Renal pelvis (tissue), 4 donors: ENCODE measurements around the gene NLRP3. TPM values are rescaled to one million over a fixed set of nuclear protein-coding genes. Genes with fewer than 3 reads are reported as not detected.
A peak's percentile ranks its signal among the peaks of the same experiment; 100 is the strongest.
"Not testable (repeated sequence)": the region's sequence is repeated elsewhere in the genome, so short reads cannot be mapped to it uniquely, and the experiment has no call there.

ENCODE experiments used
- DNase-seq: peaks from one replicate; pipeline ENCODE4 v3.0.0-alpha.2; 2013
- polyA plus RNA-seq, 3 donors: library from polyadenylated mRNA; unstranded; fragments of 120-200 nt; gene quantifications; one replicate each; pipeline ENCODE4 v1.2.1, GENCODE V29; 2013; ENCODE audit not compliant: insufficient read length in 3 of 3

NLRP3 gene
- polyA plus RNA-seq, 3 donors, result 0.83 to 0.94 (median 0.88) TPM

GRCh38 chr1:247390116-247390791 is 25.7 kb upstream of the NLRP3 start:
- peak; percentile 81 for DNase-seq

- DNase-seq, result no peak
Measured at GRCh38 chr1:247390996-247391395, 25.0 kb upstream of the NLRP3 start.

DNA sequence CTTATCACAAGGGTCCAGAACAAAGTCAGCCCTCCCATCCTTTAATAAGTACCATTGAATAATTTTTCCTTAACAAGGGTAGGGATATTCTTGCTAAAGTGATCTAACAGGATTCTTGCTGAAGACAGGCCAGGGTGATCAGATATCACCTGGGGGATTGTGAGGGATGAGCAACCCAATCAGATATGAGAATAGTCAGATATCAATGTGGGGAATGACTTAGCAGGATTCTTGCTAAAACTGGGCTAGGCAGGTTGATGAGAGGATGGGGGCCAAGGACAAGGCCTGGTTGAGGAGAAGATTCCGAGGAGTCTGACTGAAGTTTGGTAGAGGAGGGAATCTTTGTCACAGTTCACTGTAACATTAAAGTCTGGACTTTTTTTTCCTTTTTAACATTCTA is 23.9 kb upstream of the NLRP3 start:
- no peak for DNase-seq

DNA sequence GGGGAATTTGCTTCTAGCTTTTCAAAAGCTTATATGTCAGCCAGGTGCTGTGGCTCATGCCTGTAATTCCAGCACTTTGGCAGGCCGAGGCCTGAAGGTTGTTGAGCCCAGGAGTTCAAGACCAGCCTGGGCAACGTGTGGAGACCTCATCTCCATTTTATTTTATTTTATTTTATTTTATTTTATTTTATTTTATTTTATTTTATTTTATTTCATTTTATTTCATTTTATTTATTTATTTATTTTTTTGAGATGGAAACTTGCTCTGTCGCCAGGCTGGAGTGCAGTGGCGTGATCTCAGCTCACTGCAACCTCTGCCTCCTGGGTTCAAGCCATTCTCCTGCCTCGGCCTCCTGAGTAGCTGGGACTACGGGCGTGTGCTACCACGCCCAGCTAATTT is 20.9 kb upstream of the NLRP3 start:
- not testable (repeated sequence) for DNase-seq

- DNase-seq, result no peak
Measured at GRCh38 chr1:247400685-247401084, 15.3 kb upstream of the NLRP3 start.

GRCh38 chr1:247401310-247402119 is 14.5 kb upstream of the NLRP3 start:
- DNase-seq, result no peak

GRCh38 chr1:247402120-247402675 is 13.8 kb upstream of the NLRP3 start:
- DNase-seq, result no peak

DNA sequence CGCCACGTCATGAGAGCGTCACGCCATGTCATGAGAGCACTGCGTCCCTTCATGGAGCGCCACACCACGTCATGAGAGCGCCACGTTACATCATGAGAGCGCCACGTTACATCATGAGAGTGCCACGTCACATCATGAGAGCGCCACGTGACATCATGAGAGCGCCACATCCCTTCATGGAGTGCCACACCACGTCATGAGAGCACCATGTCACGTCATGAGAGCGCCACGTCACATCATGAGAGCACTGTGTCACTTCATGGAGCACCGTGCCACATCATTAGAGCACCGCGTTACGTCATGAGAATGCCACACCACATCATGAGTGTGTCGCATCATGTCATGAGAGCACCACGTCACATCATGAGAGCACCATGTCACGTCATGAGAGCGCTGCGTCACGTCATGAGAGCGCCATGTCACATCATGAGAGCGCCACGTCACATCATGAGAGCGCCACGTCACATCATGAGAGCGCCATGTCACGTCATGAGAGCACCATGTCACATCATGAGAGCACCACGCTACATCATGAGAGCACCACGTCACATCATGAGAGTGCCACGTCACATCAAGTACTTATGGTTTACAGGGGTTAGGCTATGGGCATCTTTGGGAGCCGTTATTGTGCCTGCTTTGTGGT is 9.8 kb upstream of the NLRP3 start:
- no peak for DNase-seq

DNA sequence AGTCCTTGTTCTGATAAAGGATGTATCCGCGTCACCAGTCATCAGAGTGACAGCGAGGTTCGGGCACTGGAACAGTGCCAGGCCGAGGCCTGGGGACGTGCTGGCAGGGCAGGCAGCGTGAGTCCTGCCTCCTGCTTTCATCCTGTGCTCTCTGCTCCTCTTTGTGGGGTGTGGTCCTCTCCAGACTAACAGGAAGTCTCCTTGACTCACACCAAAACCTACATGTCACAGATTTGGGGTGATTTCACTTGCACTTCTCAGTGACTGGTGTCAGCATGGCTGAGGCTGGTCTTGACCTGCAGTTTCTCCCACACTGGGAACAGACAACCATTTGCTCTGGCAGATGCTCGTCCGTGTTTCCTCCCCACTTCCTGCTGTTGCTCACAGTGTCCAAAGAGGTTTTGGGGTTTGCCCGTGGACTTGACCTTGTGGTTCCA is 8.8 kb upstream of the NLRP3 start:
- DNase-seq, result no peak

DNA sequence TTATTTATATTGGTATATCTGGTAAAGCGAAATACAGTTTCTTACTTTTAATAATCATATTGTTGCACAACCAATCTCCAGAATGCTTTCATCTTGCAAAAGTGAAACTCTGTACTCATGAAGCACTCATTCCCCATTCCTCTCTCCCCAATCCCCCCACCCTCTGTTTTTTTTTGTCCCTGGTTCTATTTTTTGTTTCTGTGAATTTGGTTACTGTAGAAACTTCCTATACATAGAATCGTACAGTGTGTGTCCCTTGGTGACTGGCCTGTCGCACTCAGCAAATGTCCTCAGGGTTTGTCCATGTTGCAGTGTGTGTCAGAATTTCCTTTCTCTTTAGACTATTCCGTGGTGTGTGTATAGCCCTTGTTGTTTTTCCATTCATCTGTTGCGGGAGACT is 7.9 kb upstream of the NLRP3 start:
- DNase-seq, result no peak

DNA sequence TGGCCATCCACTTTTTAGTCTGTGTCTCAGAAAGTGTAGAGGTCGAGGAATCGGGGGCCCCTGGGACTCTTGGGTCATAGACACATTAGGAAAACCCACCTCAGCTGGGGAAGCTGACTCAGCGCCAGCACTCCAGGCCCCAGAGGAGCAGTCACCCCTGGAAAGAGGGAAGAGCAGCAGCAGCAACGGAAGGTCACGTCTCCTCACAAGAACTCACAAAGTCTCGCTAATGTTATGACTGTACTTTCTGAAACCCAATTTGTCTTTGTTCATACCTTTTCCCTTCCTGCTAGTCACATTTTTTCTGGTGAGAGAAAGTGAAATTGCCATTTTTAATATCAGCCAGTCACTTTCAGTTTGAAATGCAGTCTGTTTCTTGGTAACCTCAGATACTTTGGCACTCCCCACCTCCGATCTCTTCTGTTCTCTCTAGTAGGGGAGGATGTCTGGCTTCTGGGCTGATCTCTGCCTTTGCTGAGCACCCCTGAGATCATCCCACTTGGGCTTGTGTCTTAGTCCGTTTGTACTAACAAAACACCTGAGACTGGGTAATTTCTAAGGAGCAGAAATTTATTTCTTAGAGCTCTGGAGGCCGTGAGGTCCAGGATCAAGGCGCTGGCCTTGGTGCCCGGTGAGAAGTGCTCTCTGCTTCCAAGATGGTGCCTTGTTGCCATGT is 6.0 kb upstream of the NLRP3 start:
- no peak for DNase-seq

DNA sequence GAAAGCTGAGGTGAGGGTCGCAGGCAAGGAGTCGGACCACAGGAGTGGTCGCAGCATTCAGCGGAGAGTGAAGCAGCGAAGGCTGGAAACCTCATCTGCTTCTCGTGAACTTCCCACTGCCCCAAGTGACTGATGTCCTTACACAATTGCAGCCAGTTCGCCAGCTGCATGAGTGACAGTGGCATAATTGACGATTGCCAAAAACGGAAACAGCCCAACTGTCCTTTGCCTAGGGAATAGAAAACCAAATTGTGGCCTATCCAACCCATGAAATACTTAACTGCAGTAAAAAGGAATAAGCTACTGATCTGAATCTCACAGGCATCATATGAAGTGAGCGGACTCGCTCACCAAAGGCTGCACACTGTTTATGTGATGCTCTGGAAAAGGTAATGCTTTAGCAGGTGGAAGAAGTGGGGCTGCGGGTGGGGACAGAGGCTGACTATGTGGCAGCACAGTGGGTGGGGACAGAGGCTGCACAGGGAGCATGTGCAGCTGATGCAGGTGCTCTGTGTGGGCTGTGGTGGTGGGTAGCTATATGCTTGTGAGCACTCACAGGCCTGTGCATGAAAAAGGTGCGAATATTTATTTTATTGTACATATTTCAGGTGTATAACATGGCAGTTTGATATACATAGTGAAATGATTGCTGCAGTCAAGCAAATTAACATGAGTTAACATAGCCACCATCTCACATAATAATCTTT is 4.2 kb upstream of the NLRP3 start:
- DNase-seq, result no peak

- no peak for DNase-seq
Measured at GRCh38 chr1:247417831-247418230, 1.9 kb downstream of the NLRP3 start.

DNA sequence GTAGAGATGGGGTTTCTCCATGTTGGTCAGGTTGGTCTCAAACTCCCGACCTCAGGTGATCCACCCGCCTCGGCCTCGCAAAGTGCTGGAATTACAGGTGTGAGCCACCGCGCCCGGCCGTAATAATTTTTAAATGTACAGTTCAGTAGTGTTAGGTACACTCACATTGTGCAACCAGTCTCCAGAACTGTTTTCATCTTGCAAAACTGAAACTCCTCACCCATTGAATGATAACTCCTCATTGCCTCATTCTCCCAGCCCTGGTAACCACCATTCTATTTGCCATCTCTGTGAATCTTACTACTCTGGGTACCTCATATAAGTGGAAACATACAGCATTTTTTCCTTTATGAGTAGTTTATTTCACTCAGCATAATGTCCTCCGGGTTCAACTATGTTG is 3.4 kb downstream of the NLRP3 start:
- DNase-seq, result no peak

DNA sequence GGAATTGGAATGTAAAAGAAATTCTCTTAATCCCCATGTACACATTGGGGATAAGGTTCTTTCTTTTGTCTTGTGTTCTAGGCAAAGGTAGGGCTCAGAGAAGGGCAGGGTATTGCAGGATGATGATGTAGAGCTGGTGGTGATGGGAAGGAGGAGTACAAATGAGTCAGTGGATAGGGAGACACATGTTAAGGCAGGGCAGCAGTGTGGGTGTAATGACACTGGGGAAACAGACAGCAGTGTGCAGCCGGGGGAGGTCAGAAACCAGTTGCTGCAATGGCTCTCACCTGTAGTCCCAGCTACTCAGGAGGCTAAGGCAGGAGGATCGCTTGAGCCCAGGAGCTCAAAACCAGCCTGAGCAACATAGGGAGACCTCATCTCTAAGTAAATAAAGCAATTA is 5.1 kb downstream of the NLRP3 start:
- no peak for DNase-seq

- no peak for DNase-seq
Measured at GRCh38 chr1:247429496-247429895, 13.5 kb downstream of the NLRP3 start.

DNA sequence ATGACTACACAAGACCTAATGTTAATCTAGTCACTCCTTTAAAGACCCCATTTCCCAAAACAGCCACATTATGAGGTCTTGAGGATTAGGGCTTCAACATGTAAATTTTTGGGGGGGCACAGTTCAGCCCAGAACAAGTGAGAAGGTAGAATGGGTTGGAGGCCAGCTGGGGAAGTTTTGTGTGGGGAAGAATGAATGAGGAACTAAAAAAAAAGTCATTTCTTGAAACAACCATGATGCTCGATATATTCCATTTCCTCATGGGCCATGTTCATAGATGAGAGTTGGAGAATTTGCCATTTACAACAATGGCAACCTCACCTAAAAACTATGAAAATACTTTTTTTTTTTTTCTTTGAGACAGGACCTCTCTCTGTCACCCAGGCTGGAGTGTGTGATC is 14.5 kb downstream of the NLRP3 start:
- no peak for DNase-seq

DNA sequence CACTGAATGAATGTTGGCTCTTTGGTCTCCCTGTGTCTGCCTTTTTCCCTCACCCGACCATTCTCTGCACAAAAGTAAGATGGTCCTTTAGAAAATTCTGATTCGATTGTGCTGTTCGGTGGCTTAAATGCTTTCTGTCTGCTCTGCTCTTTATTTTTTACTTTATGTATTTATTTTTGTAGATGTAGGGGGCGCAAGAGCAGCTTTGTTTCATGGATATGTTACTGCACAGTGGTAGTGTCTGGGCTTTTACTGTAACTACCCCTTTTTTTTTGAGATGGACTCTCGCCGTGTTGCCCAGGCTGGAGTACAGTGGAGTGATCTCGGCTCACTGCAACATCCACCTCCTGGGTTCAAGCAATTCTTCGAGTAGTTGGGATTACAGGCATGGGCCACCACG is 15.7 kb downstream of the NLRP3 start:
- no peak for DNase-seq

- no peak for DNase-seq
Measured at GRCh38 chr1:247434005-247434404, 18.0 kb downstream of the NLRP3 start.

GRCh38 chr1:247435030-247435758 is 19.2 kb downstream of the NLRP3 start:
- no peak for DNase-seq

GRCh38 chr1:247435759-247436147 is 19.8 kb downstream of the NLRP3 start:
- DNase-seq, result no peak
